Measurements from ENCODE around the gene MAPK8.

- TF ChIP-seq ZFP41 (tag by site-specific recombination; IDR thresholded peaks at IDR 0.05; ENCODE audit: borderline replicate concordance) (no peak), ZNF747 (tag by site-specific recombination; IDR thresholded peaks at IDR 0.05) (no peak)
These were observed 140.3 kb downstream of the MAPK8 start for GRCh38 chr10:48446785-48447184.

Measured in HEK293 (cell line).